IMR-90 (cell line): ENCODE results near the gene CERS6. TPM values are rescaled to one million over a fixed set of nuclear protein-coding genes. Genes with fewer than 3 reads are reported as not detected.

Source experiments
- ATAC-seq: fragments of 200-7000 bp; cut with Tn5 transposase; 2 replicates; pipeline ENCODE4 v1.9.1; 2020; ENCODE audit warnings: low read depth, mild to moderate bottlenecking, moderate library complexity
- BruUV-seq: library from RNA; stranded (reverse); fragments of 400-500 nt; replicated peaks from 2 replicates; lab custom pipeline; 2021; lab: Mats Ljungman, UMichigan
- CTCF ChIA-PET: fragments of 300-600 bp; formaldehyde crosslinking; extraction: SDS; loops from one replicate; lab custom pipeline; 2021; ENCODE audit warnings: antibody characterized with exemption; lab: Yijun Ruan, JAX
- POLR2A ChIA-PET: fragments of 300-600 bp; sonication (Branson Sonifier 250); formaldehyde crosslinking; loops from one replicate; lab custom pipeline; 2022; ENCODE audit warnings: antibody characterized with exemption; ENCODE audit not compliant: unreplicated experiment; lab: Charles Lee
- DNase-seq: peaks from one replicate; pipeline ENCODE4 v3.0.0; 2013
- H2AFZ ChIP-seq: replicated peaks from 2 replicates; pipeline ENCODE3; 2013; ENCODE audit warnings: low read length, mild to moderate bottlenecking; ENCODE audit not compliant: poor library complexity
- H2AK5ac ChIP-seq: 2 replicates; pipeline ENCODE4 v1.6.1; 2013; ENCODE audit warnings: low read depth, low read length, inconsistent platforms
- H2AK9ac ChIP-seq: replicated peaks from 2 replicates; pipeline ENCODE3; 2013; ENCODE audit warnings: mild to moderate bottlenecking, low read depth, low read length, moderate library complexity; ENCODE audit not compliant: poor library complexity
- H2BK120ac ChIP-seq: 2 replicates; pipeline ENCODE4 v1.6.1; 2013; ENCODE audit warnings: low read depth, low read length, inconsistent platforms
- H2BK15ac ChIP-seq: 3 replicates; pipeline ENCODE4 v1.6.1; 2013; ENCODE audit warnings: low read depth, low read length, inconsistent platforms
- H2BK20ac ChIP-seq: 2 replicates; pipeline ENCODE4 v1.6.1; 2013; ENCODE audit warnings: low read depth, mild to moderate bottlenecking, inconsistent platforms, low read length, moderate library complexity
- H2BK5ac ChIP-seq: 2 replicates; pipeline ENCODE4 v1.6.1; 2013; ENCODE audit warnings: mild to moderate bottlenecking, low read depth, low read length, inconsistent platforms; ENCODE audit not compliant: poor library complexity, severe bottlenecking
- H3K14ac ChIP-seq: replicated peaks from 2 replicates; pipeline ENCODE4 v1.6.1; 2013; ENCODE audit warnings: low read depth, low read length, inconsistent platforms
- H3K18ac ChIP-seq: 2 replicates; pipeline ENCODE4 v1.6.1; 2013; ENCODE audit warnings: low read depth, low read length, control low read depth
- H3K23ac ChIP-seq: 2 replicates; pipeline ENCODE4 v1.6.1; 2013; ENCODE audit warnings: low read depth, low read length, inconsistent platforms
- H3K27ac ChIP-seq: 2 replicates; pipeline ENCODE4 v1.5.1; 2013; ENCODE audit warnings: mild to moderate bottlenecking, control low read depth, low read length; ENCODE audit not compliant: insufficient read depth
- H3K27me3 ChIP-seq: 2 replicates; pipeline ENCODE4 v1.6.1; 2013; ENCODE audit warnings: low read length; ENCODE audit not compliant: control insufficient read depth, insufficient read depth
- H3K36me3 ChIP-seq: 2 replicates; pipeline ENCODE4 v1.6.1; 2013; ENCODE audit warnings: low read length, mixed read lengths; ENCODE audit not compliant: control insufficient read depth, insufficient read depth
- H3K4ac ChIP-seq: 2 replicates; pipeline ENCODE4 v1.6.1; 2013; ENCODE audit warnings: low read depth, low read length, inconsistent platforms
- H3K4me1 ChIP-seq: 2 replicates; pipeline ENCODE4 v1.6.1; 2013; ENCODE audit warnings: low read length, mixed read lengths; ENCODE audit not compliant: control insufficient read depth, insufficient read depth
- H3K4me2 ChIP-seq: 2 replicates; pipeline ENCODE4 v1.6.1; 2013; ENCODE audit warnings: low read depth, mild to moderate bottlenecking, control low read depth, low read length, moderate library complexity
- H3K4me3 ChIP-seq: 2 replicates; pipeline ENCODE4 v1.5.1; 2013; ENCODE audit warnings: low read depth, mild to moderate bottlenecking, control low read depth, low read length, moderate library complexity; ENCODE audit not compliant: insufficient read depth
- H3K56ac ChIP-seq: 2 replicates; pipeline ENCODE4 v1.6.1; 2013; ENCODE audit warnings: low read length, inconsistent platforms; ENCODE audit not compliant: insufficient read depth; ENCODE audit errors: extremely low read depth
- H3K79me1 ChIP-seq, 2 experiments: 2 replicates each; pipeline ENCODE4 v1.6.1; 2013; ENCODE audit warnings: low read length in 2 of 2, inconsistent platforms in 1 of 2, low read depth in 1 of 2
- H3K9ac ChIP-seq: 2 replicates; pipeline ENCODE4 v1.6.1; 2013; ENCODE audit warnings: low read depth, low read length, control low read depth
- H3K9me1 ChIP-seq: 2 replicates; pipeline ENCODE4 v1.6.1; 2013; ENCODE audit warnings: low read length, inconsistent platforms; ENCODE audit not compliant: insufficient read depth
- H3K9me3 ChIP-seq: 2 replicates; pipeline ENCODE4 v1.6.1; 2013; ENCODE audit warnings: low read length; ENCODE audit not compliant: control insufficient read depth, insufficient read depth
- H4K20me1 ChIP-seq: 2 replicates; pipeline ENCODE4 v1.6.1; 2013; ENCODE audit warnings: low read length, inconsistent platforms; ENCODE audit not compliant: insufficient read depth
- H4K5ac ChIP-seq: 2 replicates; pipeline ENCODE4 v1.6.1; 2013; ENCODE audit warnings: mild to moderate bottlenecking, low read depth, low read length, control low read depth
- H4K8ac ChIP-seq, 2 experiments: 2 replicates each; pipeline ENCODE4 v1.6.1; 2013; ENCODE audit warnings: low read depth in 2 of 2, low read length in 2 of 2, control low read depth in 1 of 2, inconsistent platforms in 1 of 2
- H4K91ac ChIP-seq: 2 replicates; pipeline ENCODE4 v1.6.1; 2013; ENCODE audit warnings: low read depth, low read length, inconsistent platforms; ENCODE audit not compliant: insufficient read depth
- CEBPB ChIP-seq: IDR thresholded peaks from 2 replicates; pipeline ENCODE4 v1.6.1; 2012; ENCODE audit warnings: low read depth, low read length, improper control_type of control experiment
- CTCF ChIP-seq: conservative IDR thresholded peaks from 2 replicates; pipeline ENCODE4 v1.5.1; 2012; ENCODE audit warnings: mild to moderate bottlenecking, low read depth, low read length, improper control_type of control experiment
- ELK1 ChIP-seq: fragments of 150-350 bp; IDR thresholded peaks from 2 replicates; pipeline ENCODE4 v1.6.1; 2016; ENCODE audit warnings: low read depth, mild to moderate bottlenecking, low read length, moderate library complexity, borderline replicate concordance
- MAFK ChIP-seq: IDR thresholded peaks from 2 replicates; pipeline ENCODE4 v1.6.1; 2012; ENCODE audit warnings: low read depth, low read length, improper control_type of control experiment
- POLR2A ChIP-seq: IDR thresholded peaks from 2 replicates; pipeline ENCODE4 v1.6.1; 2012; ENCODE audit warnings: mild to moderate bottlenecking, low read depth, low read length
- RAD21 ChIP-seq: IDR thresholded peaks from 2 replicates; pipeline ENCODE4 v1.6.1; 2012; ENCODE audit warnings: low read length, improper control_type of control experiment
- WGBS, 2 experiments: methylation state at CpG; one replicate each; pipeline versions ENCODE4 v1.1.5 to v1.1.7; 2013; ENCODE audit warnings: missing lambda C conversion rate in 2 of 2; ENCODE audit not compliant: insufficient read length in 1 of 2; ENCODE audit errors: extremely low coverage in 2 of 2; 5-methylcytosine and 5-hydroxymethylcytosine counted together
- dilution Hi-C: fragments of 300-500 bp; cut with HindIII; formaldehyde crosslinking; loops from one replicate; pipeline ENCODE4 v1.14.3; 2018; ENCODE audit warnings: low sequenced_read_pairs; ENCODE audit not compliant: unreplicated experiment
- in situ Hi-C: fragments of 300-500 bp; cut with MboI; formaldehyde crosslinking; loops from 3 replicates; pipeline ENCODE4 v1.14.3; 2019; ENCODE audit warnings: low sequenced_read_pairs, inconsistent platforms, mixed read lengths
- intact Hi-C: fragments of 100-400 bp; cut with micrococcal nuclease; formaldehyde crosslinking; loops from 2 replicates; pipeline ENCODE4 v1.10.0; 2022
- polyA plus RNA-seq, 3 experiments: library from polyadenylated mRNA; depleted of rRNA; stranded (reverse); fragments of >200 nt; gene quantifications; 2 replicates each; pipeline ENCODE4 v1.2.3, GENCODE V29; 2012; ENCODE audit warnings: low replicate concordance in 1 of 3
- total RNA-seq: library from RNA; depleted of rRNA; stranded (reverse); fragments of >200 nt; gene quantifications from 2 replicates; pipeline ENCODE4 v1.2.3, GENCODE V29; 2012

The CERS6 gene
- total and polyA plus RNA-seq, 2 of the 4 experiments (the other 2 are of a cell fraction) = 2.1 to 5.7 TPM

- WGBS, 2 experiments = no CpG with 5 or more reads among the region's 1 CpG
- no peak overlapping the region for H2AFZ ChIP-seq
- H2AK5ac ChIP-seq = no peak overlapping the region
- H2BK5ac ChIP-seq = no peak overlapping the region
- ATAC-seq (no peak; the same call in 1 of the 2 replicates), DNase-seq (peak; percentile 34)
- H3K79me1 ChIP-seq = no peaks in the 10 kb centered on the region
- ChIA-PET CTCF (no interaction called here), POLR2A (no interaction called here)
- H3K27me3 ChIP-seq = no peaks in the 10 kb centered on the region
- H2AK9ac ChIP-seq = no peak overlapping the region
- H2BK20ac ChIP-seq = no peak overlapping the region
- intact Hi-C loops = no loop called here
- dilution Hi-C loops = no loop called here
- H3K9ac ChIP-seq = no peak overlapping the region
- no peak overlapping the region for H3K23ac ChIP-seq
- H3K9me3 ChIP-seq = no peaks in the 10 kb centered on the region
- no peak overlapping the region for H4K8ac ChIP-seq
- no peak overlapping the region for H3K4me2 ChIP-seq
- no peak overlapping the region for H3K27ac ChIP-seq
- H3K56ac ChIP-seq = no peak overlapping the region
- H3K36me3 ChIP-seq = no peaks in the 10 kb centered on the region
- no TSS peak for BruUV-seq
- no peak overlapping the region for H3K18ac ChIP-seq
- no peak overlapping the region for H3K4me3 ChIP-seq
- H4K5ac ChIP-seq = no peak overlapping the region
- H3K4me1 ChIP-seq = no peaks in the 10 kb centered on the region
- H2BK120ac ChIP-seq = no peak overlapping the region
- in situ Hi-C loops = no loop called here
- H3K14ac ChIP-seq = no peak overlapping the region
- no peak overlapping the region for H3K4ac ChIP-seq
- no peaks in the 10 kb centered on the region; the same call in 1 of the 2 replicates for H3K9me1 ChIP-seq
- no peak overlapping the region for H4K91ac ChIP-seq
- H2BK15ac ChIP-seq = no peak overlapping the region
- H4K20me1 ChIP-seq = no peaks in the 10 kb centered on the region
- no peak for TF ChIP-seq POLR2A
- no peak for TF ChIP-seq RAD21
- TF ChIP-seq CEBPB = no peak
- no peak for TF ChIP-seq CTCF
- no peak for TF ChIP-seq ELK1
- TF ChIP-seq MAFK = peak; percentile 48; the same call in 1 of the 2 replicates
Measured at GRCh38 chr2:168573128-168573903, 117.2 kb downstream of the CERS6 start.
